H1 (cell line): ENCODE data around the gene NECTIN2. TPM values are rescaled to one million over a fixed set of nuclear protein-coding genes. Genes with fewer than 3 reads are reported as not detected.

ENCODE experiments used
- CTCF ChIA-PET: fragments of 300-600 bp; sonication (Branson Sonifier 250); formaldehyde crosslinking; loops from one replicate; lab custom pipeline; 2021; ENCODE audit not compliant: partially characterized antibody; lab: Charles Lee
- POLR2A ChIA-PET: fragments of 300-600 bp; sonication (Branson Sonifier 250); formaldehyde crosslinking; loops from one replicate; lab custom pipeline; 2021; ENCODE audit warnings: inconsistent platforms; ENCODE audit not compliant: partially characterized antibody; lab: Charles Lee
- DNase-seq, 2 experiments: peaks; one replicate each; pipeline versions ENCODE4 v3.0.0 to v3.0.0-alpha.2; 2010 to 2022; ENCODE audit warnings: low spot score in 2 of 2, low read depth in 1 of 2, mixed read lengths in 1 of 2
- FAIRE-seq: peaks from 2 replicates; lab custom pipeline; 2011; peaks lifted over from hg19 to GRCh38; lab: Jason Lieb, UNC
- H2AFZ ChIP-seq: 2 replicates; pipeline ENCODE4 v1.8.1; 2012; ENCODE audit warnings: low read length, inconsistent platforms
- H2AK5ac ChIP-seq: 2 replicates; pipeline ENCODE4 v1.6.1; 2013; ENCODE audit warnings: low read depth, low read length
- H2BK120ac ChIP-seq: replicated peaks from 2 replicates; pipeline ENCODE3; 2013; ENCODE audit warnings: low read depth, low read length, inconsistent platforms
- H2BK12ac ChIP-seq: 2 replicates; pipeline ENCODE4 v1.6.1; 2013; ENCODE audit warnings: low read depth, low read length
- H2BK15ac ChIP-seq: 2 replicates; pipeline ENCODE4 v1.6.1; 2013; ENCODE audit warnings: low read length
- H2BK20ac ChIP-seq: 2 replicates; pipeline ENCODE4 v1.6.1; 2013; ENCODE audit warnings: low read length
- H2BK5ac ChIP-seq: 2 replicates; pipeline ENCODE4 v1.6.1; 2013; ENCODE audit warnings: low read depth, low read length
- H3K14ac ChIP-seq: 2 replicates; pipeline ENCODE4 v1.6.1; 2013; ENCODE audit warnings: inconsistent platforms; ENCODE audit not compliant: insufficient read length
- H3K18ac ChIP-seq: 2 replicates; pipeline ENCODE4 v1.6.1; 2013; ENCODE audit warnings: low read length; ENCODE audit errors: extremely low read depth
- H3K23ac ChIP-seq: 2 replicates; pipeline ENCODE4 v1.6.1; 2013; ENCODE audit warnings: inconsistent platforms; ENCODE audit not compliant: insufficient read length
- H3K23me2 ChIP-seq: 2 replicates; pipeline ENCODE4 v1.6.1; 2013; ENCODE audit warnings: low read depth, low read length
- H3K27ac ChIP-seq: 2 replicates; pipeline ENCODE4 v1.6.1; 2011; ENCODE audit warnings: low read depth, low read length, inconsistent platforms
- H3K27me3 ChIP-seq, 4 experiments: replicated peaks in 1 of 4; 1 replicate in 1 of 4; 2 replicates in 3 of 4; pipeline versions ENCODE4 v1.6.1 to v1.8.1; 2011 to 2013; ENCODE audit warnings: low read length in 3 of 4, mild to moderate bottlenecking in 3 of 4, inconsistent platforms in 2 of 4, mixed read lengths in 2 of 4, moderate library complexity in 1 of 4; ENCODE audit not compliant: control insufficient read depth in 3 of 4, insufficient read depth in 3 of 4; ENCODE audit errors: extremely low read depth in 1 of 4
- H3K36me3 ChIP-seq, 4 experiments: 2 replicates each; pipeline versions ENCODE4 v1.6.1 to v1.8.1; 2011 to 2013; ENCODE audit warnings: mild to moderate bottlenecking in 4 of 4, low read length in 3 of 4, moderate library complexity in 2 of 4, control low read depth in 1 of 4, inconsistent platforms in 1 of 4; ENCODE audit not compliant: insufficient read depth in 4 of 4, control insufficient read depth in 2 of 4
- H3K4ac ChIP-seq: replicated peaks from 2 replicates; pipeline ENCODE3; 2013; ENCODE audit warnings: low read length, low read depth, mixed read lengths, inconsistent platforms; ENCODE audit not compliant: insufficient read length
- H3K4me1 ChIP-seq, 4 experiments: replicated peaks in 1 of 4; 1 replicate in 1 of 4; 2 replicates in 3 of 4; pipeline versions ENCODE4 v1.6.1 to v1.8.1; 2011 to 2013; ENCODE audit warnings: low read length in 3 of 4, inconsistent platforms in 2 of 4, mixed read lengths in 1 of 4; ENCODE audit not compliant: insufficient read depth in 4 of 4, control insufficient read depth in 3 of 4
- H3K4me2 ChIP-seq, 2 experiments: 2 replicates each; pipeline versions ENCODE4 v1.6.1 to v1.8.1; 2011 to 2013; ENCODE audit warnings: low read depth in 2 of 2, low read length in 2 of 2, control low read depth in 1 of 2, inconsistent platforms in 1 of 2, mild to moderate bottlenecking in 1 of 2; ENCODE audit not compliant: insufficient read depth in 1 of 2
- H3K4me3 ChIP-seq, 4 experiments: fragments of 200-600, 300-600 bp in 1 of 4; sonication (generic), shearing (Covaris generic), sonication (Bioruptor Twin) in 1 of 4; 2 replicates each; pipeline versions ENCODE4 v1.5.1 to v1.8.1; 2011 to 2016; ENCODE audit warnings: low read length in 4 of 4, low read depth in 3 of 4, control low read depth in 2 of 4, inconsistent platforms in 2 of 4, mild to moderate bottlenecking in 2 of 4, mixed read lengths in 1 of 4, moderate library complexity in 1 of 4; ENCODE audit not compliant: insufficient read depth in 2 of 4; ENCODE audit errors: extremely low read depth in 1 of 4
- H3K56ac ChIP-seq: replicated peaks from 2 replicates; pipeline ENCODE3; 2013; ENCODE audit warnings: low read depth, mild to moderate bottlenecking, mixed read lengths, low read length, inconsistent platforms; ENCODE audit not compliant: insufficient read length
- H3K79me1 ChIP-seq: 2 replicates; pipeline ENCODE4 v1.6.1; 2013; ENCODE audit warnings: low read depth, low read length, control low read depth
- H3K79me2 ChIP-seq, 2 experiments: 2 replicates each; pipeline versions ENCODE4 v1.6.1 to v1.8.1; 2012 to 2013; ENCODE audit warnings: low read length in 2 of 2, mild to moderate bottlenecking in 2 of 2, inconsistent platforms in 1 of 2; ENCODE audit not compliant: insufficient read depth in 2 of 2, control insufficient read depth in 1 of 2
- H3K9ac ChIP-seq, 4 experiments: replicated peaks in 1 of 4; 1 replicate in 1 of 4; 2 replicates in 3 of 4; pipeline versions ENCODE4 v1.6.1 to v1.8.1; 2011 to 2013; ENCODE audit warnings: low read depth in 3 of 4, low read length in 3 of 4, control low read depth in 2 of 4, mild to moderate bottlenecking in 2 of 4, moderate library complexity in 2 of 4, inconsistent platforms in 1 of 4; ENCODE audit errors: extremely low read depth in 1 of 4
- H3K9me3 ChIP-seq, 2 experiments: 2 replicates each; pipeline versions ENCODE4 v1.6.1 to v1.8.1; 2012 to 2013; ENCODE audit warnings: mild to moderate bottlenecking in 2 of 2, moderate library complexity in 2 of 2, control low read depth in 1 of 2, inconsistent platforms in 1 of 2, low read depth in 1 of 2, low read length in 1 of 2, mixed read lengths in 1 of 2; ENCODE audit not compliant: insufficient read depth in 2 of 2
- H4K20me1 ChIP-seq, 2 experiments: replicated peaks in 1 of 2; 2 replicates each; pipeline versions ENCODE3 to v1.8.1; 2011 to 2013; ENCODE audit warnings: inconsistent platforms in 2 of 2, low read length in 2 of 2, mild to moderate bottlenecking in 1 of 2; ENCODE audit not compliant: insufficient read depth in 2 of 2, control insufficient read depth in 1 of 2
- H4K5ac ChIP-seq: 2 replicates; pipeline ENCODE4 v1.6.1; 2013; ENCODE audit warnings: low read length, low read depth, mixed read lengths, inconsistent platforms; ENCODE audit not compliant: insufficient read length
- H4K8ac ChIP-seq: 2 replicates; pipeline ENCODE4 v1.8.0; 2013; ENCODE audit warnings: mild to moderate bottlenecking, moderate library complexity, low read length, inconsistent platforms; ENCODE audit not compliant: insufficient read depth; ENCODE audit errors: extremely low read depth
- H4K91ac ChIP-seq: replicated peaks from 2 replicates; pipeline ENCODE3; 2013; ENCODE audit warnings: low read length, mixed read lengths, inconsistent platforms; ENCODE audit not compliant: insufficient read length
- CBX8 ChIP-seq: fragments of 300-800, 300-1000 bp; sonication (generic); IDR thresholded peaks from 2 replicates; pipeline ENCODE4 v1.7.1; 2016; ENCODE audit warnings: low read depth, low read length, borderline replicate concordance
- RNF2 ChIP-seq: fragments of 200-900, 300-1000 bp; sonication (generic); IDR thresholded peaks from 2 replicates; pipeline ENCODE4 v1.7.1; 2016; ENCODE audit warnings: borderline replicate concordance, low read depth, mild to moderate bottlenecking, antibody characterized with exemption, low read length; ENCODE audit not compliant: poor library complexity, severe bottlenecking; ENCODE audit errors: missing control alignments
- SIN3A ChIP-seq, 2 experiments: IDR thresholded peaks in 1 of 2; conservative IDR thresholded peaks in 1 of 2; 2 replicates each; pipeline ENCODE4 v1.6.1; 2011 to 2012; ENCODE audit warnings: low read length in 2 of 2, improper control_type of control experiment in 1 of 2, low read depth in 1 of 2, mild to moderate bottlenecking in 1 of 2
- SIRT6 ChIP-seq: IDR thresholded peaks from one replicate; pipeline ENCODE4 v1.7.1; 2012; ENCODE audit warnings: low read length, inconsistent platforms
- WGBS, 2 experiments: shearing (Covaris generic) in 1 of 2; methylation state at CpG; one replicate each; pipeline versions ENCODE4 v1.1.6 to v1.1.7; 2013 to 2015; ENCODE audit warnings: low lambda C conversion rate in 2 of 2, mixed read lengths in 2 of 2, inconsistent platforms in 1 of 2, low coverage in 1 of 2, missing lambda C conversion rate in 1 of 2; ENCODE audit not compliant: insufficient replicate concordance in 2 of 2, insufficient coverage in 1 of 2, insufficient read length in 1 of 2; ENCODE audit errors: extremely low coverage in 1 of 2, missing lambda C conversion rate in 1 of 2; 5-methylcytosine and 5-hydroxymethylcytosine counted together
- polyA plus RNA-seq, 7 experiments: library from polyadenylated mRNA; depleted of rRNA in 3 of 7; stranded (reverse) in 5 of 7; unstranded in 2 of 7; fragments of >200 nt in 5 of 7; fragments of 200-250 nt in 2 of 7; gene quantifications; 1 replicate in 5 of 7; 2 replicates in 1 of 7; 4 replicates in 1 of 7; pipeline versions ENCODE4 v1.2.1 to v1.2.3, GENCODE V29; 2011 to 2013; ENCODE audit warnings: missing spikeins in 2 of 7, mixed read lengths in 2 of 7
- total RNA-seq: library from RNA; stranded (reverse); fragmentation: NEBNext Ultra II Directional; extraction: Animal tissue kit (Norgen Biotek cat#: 25700); gene quantifications from 2 replicates; pipeline ENCODE4 v1.2.1, GENCODE V29; 2021

Gene NECTIN2
- total and polyA plus RNA-seq, 2 of the 8 experiments (the other 6 are each of a cell fraction or from before 2014, with no cell fraction given), result 184 to 237 TPM

GRCh38 chr19:44863990-44864389, 17.9 kb downstream of the NECTIN2 start:
- WGBS, 2 experiments, result 90% methylated on average over 2 of the region's 2 CpGs; no CpG with 5 or more reads in 1 of the 2 experiments
- H2BK120ac ChIP-seq, result no peak overlapping the region
- H4K91ac ChIP-seq, result no peak overlapping the region
- no peak overlapping the region for H3K9ac ChIP-seq
- no peak overlapping the region for H4K5ac ChIP-seq
- H2BK15ac ChIP-seq, result no peak overlapping the region
- H3K36me3 ChIP-seq, result peaks cover 11 to 54% (median 26%) of the 10 kb centered on the region in 4 experiments; a peak in 7 of 8 replicates
- H3K56ac ChIP-seq, result no peak overlapping the region
- no peaks in the 10 kb centered on the region; the same call in 1 of the 2 replicates for H3K23me2 ChIP-seq
- peaks cover 6 to 14% of the 10 kb centered on the region in 2 experiments for H4K20me1 ChIP-seq
- H3K4ac ChIP-seq, result no peak overlapping the region
- no peak overlapping the region for H3K4me2 ChIP-seq
- no peak overlapping the region for H2BK5ac ChIP-seq
- DNase-seq, result no peak
- no peak overlapping the region for H2AK5ac ChIP-seq
- CTCF ChIA-PET, result no interaction called here
- H3K27me3 ChIP-seq, result no peaks in the 10 kb centered on the region
- H3K4me3 ChIP-seq, result no peak overlapping the region
- H3K18ac ChIP-seq, result no peak overlapping the region
- no peak overlapping the region for H3K27ac ChIP-seq
- H3K4me1 ChIP-seq, result no peaks in the 10 kb centered on the region
- no peak for TF ChIP-seq SIRT6
- no peak for TF ChIP-seq SIN3A (conservative IDR thresholded peaks at IDR 0.05 in 1 of 2, IDR thresholded peaks at IDR 0.05 in 1 of 2; ENCODE audit: low read depth in 1 of 2, low read length in 2 of 2)
- TF ChIP-seq RNF2, result no peak
- TF ChIP-seq CBX8, result no peak
- TF ChIP-seq, all 59 proteins: peak for 0
- Histone ChIP-seq H3K23ac (no peak overlapping the region), H2BK12ac (no peak overlapping the region), H3K9me3 (no peaks in the 10 kb centered on the region), H3K14ac (no peak overlapping the region), H3K79me1 (no peaks in the 10 kb centered on the region), H4K8ac (no peak overlapping the region), H2BK20ac (no peak overlapping the region), H2AFZ (no peak overlapping the region), H3K79me2 (peaks cover 0 to 25% of the 10 kb centered on the region in 2 experiments; a peak in 3 of 4 replicates)
- POLR2A ChIA-PET, result interaction anchor here (1.6 to 4.8 kb wide), 2 partner anchors 9 to 13 kb away, joined by 3 to 18 read pairs; no protein-coding TSS in a partner anchor
- no peak for FAIRE-seq
